Neural progenitor cell (in vitro differentiated cells): Measurements from ENCODE around the gene SHROOM3. TPM values are rescaled to one million over a fixed set of nuclear protein-coding genes. Genes with fewer than 3 reads are reported as not detected.

ENCODE experiments used
- DNase-seq: peaks from one replicate; pipeline ENCODE4 v3.0.0-alpha.2; 2016; ENCODE audit warnings: low spot score
- H2AFZ ChIP-seq: fragments of 200-600 bp; sonication (generic); replicated peaks from 2 replicates; pipeline ENCODE4 v1.6.1; 2016; ENCODE audit warnings: antibody characterized with exemption
- H3F3A ChIP-seq: fragments of 200-600 bp; sonication (generic); 2 replicates; pipeline ENCODE4 v1.6.1; 2016; ENCODE audit warnings: antibody characterized with exemption, low read depth
- H3K27ac ChIP-seq: fragments of 200-600 bp; sonication (generic); 2 replicates; pipeline ENCODE4 v1.5.1; 2016; ENCODE audit warnings: mild to moderate bottlenecking
- H3K27me3 ChIP-seq: fragments of 200-600 bp; sonication (generic); 2 replicates; pipeline ENCODE4 v1.6.1; 2016; ENCODE audit warnings: mild to moderate bottlenecking, moderate library complexity
- H3K36me3 ChIP-seq: fragments of 200-600 bp; sonication (generic); 2 replicates; pipeline ENCODE4 v1.5.1; 2016
- H3K4me1 ChIP-seq: fragments of 200-600 bp; sonication (generic); 2 replicates; pipeline ENCODE4 v1.6.1; 2016; ENCODE audit warnings: mixed run types
- H3K4me2 ChIP-seq: fragments of 200-600 bp; sonication (generic); 2 replicates; pipeline ENCODE4 v1.6.1; 2016
- H3K4me3 ChIP-seq: fragments of 200-600 bp; sonication (generic); 2 replicates; pipeline ENCODE4 v1.5.1; 2016
- H3K79me2 ChIP-seq: fragments of 200-600 bp; sonication (generic); 2 replicates; pipeline ENCODE4 v1.6.1; 2016; ENCODE audit warnings: low read depth
- H3K9ac ChIP-seq: fragments of 200-600 bp; sonication (generic); 2 replicates; pipeline ENCODE4 v1.6.1; 2016
- H3K9me3 ChIP-seq: fragments of 200-600 bp; sonication (generic); 2 replicates; pipeline ENCODE4 v1.5.1; 2016; ENCODE audit warnings: low read depth
- H4K20me1 ChIP-seq: fragments of 200-600 bp; sonication (generic); 2 replicates; pipeline ENCODE4 v1.6.1; 2016; ENCODE audit warnings: low read depth
- H3K27ac Mint-ChIP-seq: 3 replicates; pipeline ENCODE4 v1.8.0; 2021; ENCODE audit warnings: mixed read lengths
- H3K27me3 Mint-ChIP-seq: 2 replicates; pipeline ENCODE4 v1.8.0; 2022; ENCODE audit warnings: low read depth, mild to moderate bottlenecking, inconsistent platforms, moderate library complexity, mixed read lengths; ENCODE audit not compliant: insufficient read depth
- H3K36me3 Mint-ChIP-seq: 3 replicates; pipeline ENCODE4 v1.8.0; 2021; ENCODE audit warnings: mixed read lengths
- H3K4me1 Mint-ChIP-seq: 3 replicates; pipeline ENCODE4 v1.8.0; 2021; ENCODE audit warnings: mixed read lengths
- H3K4me3 Mint-ChIP-seq: 3 replicates; pipeline ENCODE4 v1.8.0; 2021; ENCODE audit warnings: mild to moderate bottlenecking, moderate library complexity, mixed read lengths
- H3K9me3 Mint-ChIP-seq: 3 replicates; pipeline ENCODE4 v1.8.0; 2020; ENCODE audit warnings: mixed read lengths
- EZH2 ChIP-seq: fragments of 200-600 bp; sonication (generic); IDR thresholded peaks from 2 replicates; pipeline ENCODE4 v1.6.1; 2017; ENCODE audit warnings: antibody characterized with exemption, mild to moderate bottlenecking, moderate library complexity
- EZH2phosphoT487 ChIP-seq: fragments of 200-600 bp; sonication (generic); IDR thresholded peaks from 2 replicates; pipeline ENCODE4 v1.6.1; 2017; ENCODE audit warnings: antibody characterized with exemption
- total RNA-seq: library from RNA; depleted of rRNA; stranded (reverse); fragments of >200 nt; gene quantifications from 2 replicates; pipeline ENCODE4 v1.2.3, GENCODE V29; 2015; ENCODE audit warnings: low replicate concordance
- TF ChIP-seq, protein P1 (sequence below): fragments of 200-600 bp; sonication (generic); IDR thresholded peaks from 2 replicates; pipeline ENCODE4 v1.5.1; 2017; ENCODE audit warnings: antibody characterized with exemption, mild to moderate bottlenecking

SHROOM3 gene
- total RNA-seq, 1 donor from 2014 or later, result 36.6 TPM

DNA sequence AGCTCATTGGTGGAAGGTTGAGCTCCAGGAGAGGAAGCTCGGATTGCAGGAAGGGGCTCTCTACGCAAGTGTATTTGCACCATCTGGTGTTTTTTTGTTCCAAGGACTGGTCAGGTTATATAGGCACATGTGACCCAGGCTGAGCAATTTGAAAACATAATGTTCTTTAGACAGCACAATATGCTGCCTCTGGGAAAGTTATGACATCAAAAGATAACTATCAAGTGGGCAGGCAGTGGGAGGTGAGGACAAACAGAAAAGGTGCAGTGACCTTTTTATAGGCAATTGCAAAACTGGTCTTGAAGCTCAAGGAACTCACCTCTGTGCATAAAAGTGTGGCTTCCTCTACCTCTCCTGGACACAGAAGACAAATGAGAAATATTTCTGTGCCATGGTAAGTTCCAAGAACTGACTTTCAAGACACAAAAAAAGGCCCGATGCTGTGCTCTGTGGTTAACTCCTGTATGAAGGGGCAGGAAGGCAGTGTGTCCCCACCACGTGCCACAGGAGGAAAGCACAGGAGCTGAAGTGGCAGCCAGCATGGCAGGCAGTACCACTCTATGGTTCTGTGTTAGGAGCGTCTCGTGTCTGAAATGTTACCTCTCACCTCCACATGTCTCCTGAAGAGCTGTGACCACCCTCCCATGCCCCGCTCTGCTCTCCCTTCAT, 128.6 kb downstream of the SHROOM3 start:
- H3K27ac ChIP-seq, result no peak overlapping the region
- H4K20me1 ChIP-seq, result peaks cover 31% of the 10 kb centered on the region
- no peak overlapping the region for H3K4me2 ChIP-seq
- H3K36me3 Mint-ChIP-seq, result peaks cover 23% of the 10 kb centered on the region
- H3K27ac Mint-ChIP-seq, result peak overlapping the region; percentile 84
- H3K4me1 Mint-ChIP-seq, result peaks cover 65% of the 10 kb centered on the region
- no peak for DNase-seq
- no peak overlapping the region for H2AFZ ChIP-seq
- no peaks in the 10 kb centered on the region for H3K36me3 ChIP-seq
- H3K27me3 ChIP-seq, result no peaks in the 10 kb centered on the region
- no peak overlapping the region for H3K4me3 Mint-ChIP-seq
- peaks cover 28% of the 10 kb centered on the region for H3K4me1 ChIP-seq
- no peak overlapping the region for H3K4me3 ChIP-seq
- H3K9me3 Mint-ChIP-seq, result no peaks in the 10 kb centered on the region
- TF ChIP-seq EZH2phosphoT487, result no peak
- TF ChIP-seq, protein P1, sequence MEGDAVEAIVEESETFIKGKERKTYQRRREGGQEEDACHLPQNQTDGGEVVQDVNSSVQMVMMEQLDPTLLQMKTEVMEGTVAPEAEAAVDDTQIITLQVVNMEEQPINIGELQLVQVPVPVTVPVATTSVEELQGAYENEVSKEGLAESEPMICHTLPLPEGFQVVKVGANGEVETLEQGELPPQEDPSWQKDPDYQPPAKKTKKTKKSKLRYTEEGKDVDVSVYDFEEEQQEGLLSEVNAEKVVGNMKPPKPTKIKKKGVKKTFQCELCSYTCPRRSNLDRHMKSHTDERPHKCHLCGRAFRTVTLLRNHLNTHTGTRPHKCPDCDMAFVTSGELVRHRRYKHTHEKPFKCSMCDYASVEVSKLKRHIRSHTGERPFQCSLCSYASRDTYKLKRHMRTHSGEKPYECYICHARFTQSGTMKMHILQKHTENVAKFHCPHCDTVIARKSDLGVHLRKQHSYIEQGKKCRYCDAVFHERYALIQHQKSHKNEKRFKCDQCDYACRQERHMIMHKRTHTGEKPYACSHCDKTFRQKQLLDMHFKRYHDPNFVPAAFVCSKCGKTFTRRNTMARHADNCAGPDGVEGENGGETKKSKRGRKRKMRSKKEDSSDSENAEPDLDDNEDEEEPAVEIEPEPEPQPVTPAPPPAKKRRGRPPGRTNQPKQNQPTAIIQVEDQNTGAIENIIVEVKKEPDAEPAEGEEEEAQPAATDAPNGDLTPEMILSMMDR, result no peak
- no peak for TF ChIP-seq EZH2
- no peak overlapping the region for H3K9ac ChIP-seq
- peaks cover 8% of the 10 kb centered on the region for H3K79me2 ChIP-seq
- peaks cover 13% of the 10 kb centered on the region for H3F3A ChIP-seq
- no peaks in the 10 kb centered on the region for H3K9me3 ChIP-seq
- H3K27me3 Mint-ChIP-seq, result no peaks in the 10 kb centered on the region

DNA sequence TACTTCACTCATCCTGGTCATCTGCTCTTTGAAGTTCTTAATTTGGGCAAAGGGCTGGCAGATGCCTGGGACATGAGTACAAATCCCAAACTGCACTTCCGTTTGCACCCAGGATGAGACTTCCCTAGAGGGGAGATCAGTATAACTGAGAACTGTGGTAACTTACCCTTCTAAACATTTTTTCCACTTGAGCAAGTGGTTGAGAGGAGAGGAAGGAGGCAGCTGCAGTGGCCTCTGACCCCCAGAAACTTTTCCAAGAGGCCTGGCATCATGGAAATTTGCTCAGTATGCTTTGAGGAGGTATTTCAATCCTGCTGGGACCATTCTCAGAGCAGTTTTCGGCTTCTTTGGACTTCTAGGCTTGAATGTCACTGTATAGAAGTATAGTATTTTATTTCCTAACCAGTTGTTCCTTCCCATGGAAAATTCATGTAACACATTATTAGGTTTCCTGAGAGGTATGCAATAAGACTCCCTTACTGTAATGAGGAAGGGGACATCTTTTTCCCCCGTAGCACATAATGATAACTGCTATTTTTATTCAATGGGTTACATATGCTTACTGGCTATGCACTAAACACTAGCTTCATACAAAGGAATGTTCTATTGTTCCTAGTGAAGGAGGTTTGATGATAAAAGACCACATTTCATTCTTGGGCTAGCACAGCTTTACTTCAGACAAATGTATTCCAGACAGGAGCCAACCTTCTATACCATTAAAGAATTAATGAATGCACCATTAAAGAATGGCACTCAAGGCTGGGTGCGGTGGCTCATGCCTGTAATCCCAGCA, 129.3 kb downstream of the SHROOM3 start:
- no peaks in the 10 kb centered on the region for H3K27me3 ChIP-seq
- peaks cover 23% of the 10 kb centered on the region for H3K36me3 Mint-ChIP-seq
- peaks cover 8% of the 10 kb centered on the region for H3K79me2 ChIP-seq
- peaks cover 6% of the 10 kb centered on the region for H3F3A ChIP-seq
- H3K27ac ChIP-seq, result no peak overlapping the region
- no peak overlapping the region for H3K4me3 Mint-ChIP-seq
- H4K20me1 ChIP-seq, result peaks cover 31% of the 10 kb centered on the region
- peaks cover 21% of the 10 kb centered on the region for H3K4me1 ChIP-seq
- DNase-seq, result no peak
- TF ChIP-seq EZH2phosphoT487 (no peak), EZH2 (no peak)
- TF ChIP-seq, protein P1, result no peak
- H3K4me1 Mint-ChIP-seq, result peaks cover 65% of the 10 kb centered on the region
- no peaks in the 10 kb centered on the region for H3K36me3 ChIP-seq
- no peaks in the 10 kb centered on the region for H3K27me3 Mint-ChIP-seq
- no peaks in the 10 kb centered on the region for H3K9me3 ChIP-seq
- no peak overlapping the region for H3K4me3 ChIP-seq
- H3K9me3 Mint-ChIP-seq, result no peaks in the 10 kb centered on the region
- H2AFZ ChIP-seq, result no peak overlapping the region
- H3K27ac Mint-ChIP-seq, result peak overlapping the region; percentile 84
- H3K9ac ChIP-seq, result no peak overlapping the region
- no peak overlapping the region for H3K4me2 ChIP-seq

DNA sequence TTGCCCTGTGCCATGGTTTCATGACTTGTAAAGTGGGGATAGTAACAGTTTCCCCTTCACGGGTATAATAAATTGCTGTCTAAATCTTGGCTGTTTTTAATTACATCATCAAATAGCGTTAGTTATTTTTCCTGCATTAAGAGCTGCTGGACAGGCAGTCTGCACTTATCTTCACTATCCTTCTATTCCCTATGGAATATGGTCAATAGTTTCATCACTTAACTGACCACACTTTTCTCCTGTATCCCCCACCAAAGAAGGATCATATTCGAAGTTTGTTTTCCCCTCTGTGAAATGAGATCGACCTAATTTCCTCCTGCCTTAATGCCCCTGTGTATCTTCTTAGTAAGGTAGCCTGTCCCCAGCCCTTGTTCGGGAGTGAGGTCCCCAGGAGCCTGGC, 133.2 kb downstream of the SHROOM3 start:
- Histone ChIP-seq H2AFZ (no peak overlapping the region), H3F3A (peaks cover 4% of the 10 kb centered on the region), H3K79me2 (peaks cover 4% of the 10 kb centered on the region), H3K27ac (no peak overlapping the region), H3K4me3 (no peak overlapping the region), H4K20me1 (peaks cover 40% of the 10 kb centered on the region), H3K27me3 (no peaks in the 10 kb centered on the region), H3K4me1 (peaks cover 17% of the 10 kb centered on the region), H3K9me3 (no peaks in the 10 kb centered on the region), H3K4me2 (no peak overlapping the region), H3K9ac (no peak overlapping the region), H3K36me3 (no peaks in the 10 kb centered on the region)
- H3K9me3 Mint-ChIP-seq, result no peaks in the 10 kb centered on the region
- no peak overlapping the region for H3K4me3 Mint-ChIP-seq
- no peaks in the 10 kb centered on the region for H3K27me3 Mint-ChIP-seq
- H3K4me1 Mint-ChIP-seq, result peaks cover 59% of the 10 kb centered on the region
- TF ChIP-seq EZH2 (no peak), EZH2phosphoT487 (no peak)
- TF ChIP-seq, protein P1, result no peak
- no peak overlapping the region for H3K27ac Mint-ChIP-seq
- no peak for DNase-seq
- H3K36me3 Mint-ChIP-seq, result peaks cover 14% of the 10 kb centered on the region
